ENCODE measurements around the gene UBL4B.

GRCh38 chr1:110135246-110135645 is 23.0 kb downstream of the UBL4B start:
- TF ChIP-seq MAX (IDR thresholded peaks at IDR 0.05; ENCODE audit: insufficient read depth, insufficient read length) = no peak
- TF ChIP-seq CTCF (IDR thresholded peaks at IDR 0.05; ENCODE audit: extremely low read depth in 1 of 2, insufficient read depth in 1 of 2, low read depth in 1 of 2, low read length in 2 of 2) = no peak
- TF ChIP-seq POLR2AphosphoS5 (IDR thresholded peaks at IDR 0.05; ENCODE audit: insufficient read depth, low read depth, low read length) = no peak
- no peak for TF ChIP-seq POLR2A (IDR thresholded peaks at IDR 0.05; ENCODE audit: low read depth, low read length)
- no peak for TF ChIP-seq EZH2 (IDR thresholded peaks at IDR 0.05; ENCODE audit: borderline replicate concordance, low read depth, low read length, severe bottlenecking)
- TF ChIP-seq JUN (IDR thresholded peaks at IDR 0.05; ENCODE audit: borderline replicate concordance, insufficient read depth, insufficient read length, low read depth) = no peak
- TF ChIP-seq GATA2 (IDR thresholded peaks at IDR 0.05; ENCODE audit: insufficient read depth, insufficient read length, low read depth, low read length) = no peak

Data from endothelial cell of umbilical vein (primary cell).